ENCODE results near the gene RAB5B.

- TF ChIP-seq EZH2 (IDR thresholded peaks at IDR 0.05; ENCODE audit: low read length, missing control alignments) (no peak), CTCF (conservative IDR thresholded peaks at IDR 0.05 in 1 of 2, IDR thresholded peaks at IDR 0.05 in 1 of 2; ENCODE audit: low read depth in 1 of 2, low read length in 2 of 2) (no peak)
Measured at GRCh38 chr12:55957106-55957859, 16.6 kb upstream of the RAB5B start.

All from fibroblast of lung (primary cell).